HepG2 (cell line): ENCODE data around the gene NOS1AP. TPM values are rescaled to one million over a fixed set of nuclear protein-coding genes. Genes with fewer than 3 reads are reported as not detected.
A peak's percentile ranks its signal among the peaks of the same experiment; 100 is the strongest.

Source experiments
- FOXO1 ChIP-seq: sonication (generic); formaldehyde crosslinking; IDR thresholded peaks from 2 replicates; pipeline ENCODE4 v1.4.0; 2020; ENCODE audit warnings: missing genetic modification reagents
- FOXP1 ChIP-seq, 2 experiments: fragments of 450-650 bp in 1 of 2; IDR thresholded peaks; 2 replicates each; pipeline ENCODE4 v1.6.1; 2017 to 2018; ENCODE audit warnings: antibody characterized with exemption in 1 of 2
- HINFP ChIP-seq: sonication (generic); formaldehyde crosslinking; IDR thresholded peaks from 2 replicates; pipeline ENCODE4 v1.4.0; 2020; ENCODE audit warnings: low read depth, mild to moderate bottlenecking, missing genetic modification reagents
- HIVEP1 ChIP-seq: sonication (generic); formaldehyde crosslinking; IDR thresholded peaks from 2 replicates; pipeline ENCODE4 v1.4.0; 2020; ENCODE audit warnings: mild to moderate bottlenecking, missing genetic modification reagents
- KDM4B ChIP-seq: sonication (generic); formaldehyde crosslinking; IDR thresholded peaks from 2 replicates; pipeline ENCODE4 v1.4.0; 2020; ENCODE audit warnings: missing genetic modification reagents
- MED1 ChIP-seq: sonication (generic); formaldehyde crosslinking; IDR thresholded peaks from 2 replicates; pipeline ENCODE4 v1.4.0; 2020; ENCODE audit warnings: missing genetic modification reagents
- MYC ChIP-seq: sonication (generic); formaldehyde crosslinking; IDR thresholded peaks from 2 replicates; pipeline ENCODE4 v1.9.0; 2021; ENCODE audit warnings: missing genetic modification reagents, borderline replicate concordance
- NFYC ChIP-seq: IDR thresholded peaks from 2 replicates; pipeline ENCODE4 v1.6.1; 2016; ENCODE audit warnings: missing genetic modification reagents, missing compliant biosample characterization
- PCBP2 ChIP-seq: fragments of 200-400 bp; formaldehyde crosslinking; optimal IDR thresholded peaks from 2 replicates; pipeline ENCODE3; 2018; ENCODE audit warnings: low read length, low read depth; ENCODE audit not compliant: poor library complexity, severe bottlenecking
- PHF21A ChIP-seq: sonication (generic); formaldehyde crosslinking; IDR thresholded peaks from 2 replicates; pipeline ENCODE4 v1.5.0; 2020; ENCODE audit warnings: mild to moderate bottlenecking, missing genetic modification reagents
- POLR2AphosphoS5 ChIP-seq: IDR thresholded peaks from 2 replicates; pipeline ENCODE4 v1.6.1; 2012; ENCODE audit warnings: low read depth, low read length
- RFX1 ChIP-seq: fragments of 450-650 bp; IDR thresholded peaks from 2 replicates; pipeline ENCODE4 v1.6.1; 2017
- RXRA ChIP-seq: sonication (generic); formaldehyde crosslinking; IDR thresholded peaks from 2 replicates; pipeline ENCODE4 v1.5.1; 2020; ENCODE audit warnings: missing genetic modification reagents
- SMAD1 ChIP-seq: sonication (generic); formaldehyde crosslinking; IDR thresholded peaks from 2 replicates; pipeline ENCODE4 v1.4.0; 2020; ENCODE audit warnings: missing genetic modification reagents, low read depth, mild to moderate bottlenecking, borderline replicate concordance
- TEAD2 ChIP-seq: sonication (generic); formaldehyde crosslinking; IDR thresholded peaks from 2 replicates; pipeline ENCODE4 v1.9.0; 2021; ENCODE audit warnings: missing genetic modification reagents
- ZBTB7A ChIP-seq: sonication (generic); formaldehyde crosslinking; IDR thresholded peaks from 2 replicates; pipeline ENCODE4 v1.8.0; 2022; ENCODE audit warnings: mild to moderate bottlenecking, missing genetic modification reagents
- ZFX ChIP-seq: sonication (generic); formaldehyde crosslinking; IDR thresholded peaks from 2 replicates; pipeline ENCODE4 v1.4.0; 2020; ENCODE audit warnings: mild to moderate bottlenecking, low read depth, missing genetic modification reagents, moderate library complexity
- ZMYM2 ChIP-seq: sonication (generic); formaldehyde crosslinking; IDR thresholded peaks from 2 replicates; pipeline ENCODE4 v1.8.0; 2022; ENCODE audit warnings: mild to moderate bottlenecking, missing genetic modification reagents
- ZNF362 ChIP-seq: sonication (generic); formaldehyde crosslinking; IDR thresholded peaks from 2 replicates; pipeline ENCODE4 v1.4.0; 2020; ENCODE audit warnings: missing genetic modification reagents, mild to moderate bottlenecking, borderline replicate concordance
- ZNF501 ChIP-seq: sonication (generic); formaldehyde crosslinking; IDR thresholded peaks from 2 replicates; pipeline ENCODE4 v1.5.1; 2020; ENCODE audit warnings: mild to moderate bottlenecking, moderate library complexity, missing genetic modification reagents
- ZNF556 ChIP-seq: sonication (generic); formaldehyde crosslinking; IDR thresholded peaks from 2 replicates; pipeline ENCODE4 v1.4.0; 2020; ENCODE audit warnings: mild to moderate bottlenecking, missing genetic modification reagents, borderline replicate concordance
- ZNF644 ChIP-seq: IDR thresholded peaks from 2 replicates; pipeline ENCODE4 v1.6.1; 2016; ENCODE audit warnings: low read depth
- ZNF768 ChIP-seq: sonication (generic); formaldehyde crosslinking; IDR thresholded peaks from 2 replicates; pipeline ENCODE4 v1.4.0; 2020; ENCODE audit warnings: missing genetic modification reagents
- polyA plus RNA-seq, 8 experiments: library from polyadenylated mRNA; depleted of rRNA in 3 of 8; stranded (reverse) in 7 of 8; unstranded in 1 of 8; fragments of >200 nt; fragmentation: Illumina TruSeq in 4 of 8; extraction: Trizol in 4 of 8; gene quantifications; 2 replicates each; pipeline versions ENCODE4 v1.2.1 to v1.2.3, GENCODE V29; 2011 to 2016; ENCODE audit warnings: low read depth in 4 of 8, missing spikeins in 1 of 8, mixed read lengths in 1 of 8; ENCODE audit not compliant: insufficient read depth in 1 of 8
- total RNA-seq, 5 experiments: library from RNA; depleted of rRNA; stranded (reverse); fragments of >200 nt; fragmentation: Illumina TruSeq; extraction: Trizol; gene quantifications; 2 replicates each; pipeline ENCODE4 v1.2.3, GENCODE V29; 2016; ENCODE audit warnings: low read depth in 1 of 5
- TF ChIP-seq, protein P1 (sequence below): sonication (generic); formaldehyde crosslinking; IDR thresholded peaks from 2 replicates; pipeline ENCODE4 v1.4.0; 2020; ENCODE audit warnings: missing genetic modification reagents
- TF ChIP-seq, protein P2 (sequence below): sonication (generic); formaldehyde crosslinking; IDR thresholded peaks from 2 replicates; pipeline ENCODE4 v1.5.0; 2020; ENCODE audit warnings: missing genetic modification reagents
- TF ChIP-seq, protein P3 (sequence below): sonication (generic); formaldehyde crosslinking; IDR thresholded peaks from 2 replicates; pipeline ENCODE4 v1.4.0; 2020; ENCODE audit warnings: missing genetic modification reagents

NOS1AP gene
- total and polyA plus RNA-seq, 2 of the 13 experiments (the other 11 are each of a cell fraction or from before 2014, with no cell fraction given) = 2.0 to 3.3 TPM

DNA sequence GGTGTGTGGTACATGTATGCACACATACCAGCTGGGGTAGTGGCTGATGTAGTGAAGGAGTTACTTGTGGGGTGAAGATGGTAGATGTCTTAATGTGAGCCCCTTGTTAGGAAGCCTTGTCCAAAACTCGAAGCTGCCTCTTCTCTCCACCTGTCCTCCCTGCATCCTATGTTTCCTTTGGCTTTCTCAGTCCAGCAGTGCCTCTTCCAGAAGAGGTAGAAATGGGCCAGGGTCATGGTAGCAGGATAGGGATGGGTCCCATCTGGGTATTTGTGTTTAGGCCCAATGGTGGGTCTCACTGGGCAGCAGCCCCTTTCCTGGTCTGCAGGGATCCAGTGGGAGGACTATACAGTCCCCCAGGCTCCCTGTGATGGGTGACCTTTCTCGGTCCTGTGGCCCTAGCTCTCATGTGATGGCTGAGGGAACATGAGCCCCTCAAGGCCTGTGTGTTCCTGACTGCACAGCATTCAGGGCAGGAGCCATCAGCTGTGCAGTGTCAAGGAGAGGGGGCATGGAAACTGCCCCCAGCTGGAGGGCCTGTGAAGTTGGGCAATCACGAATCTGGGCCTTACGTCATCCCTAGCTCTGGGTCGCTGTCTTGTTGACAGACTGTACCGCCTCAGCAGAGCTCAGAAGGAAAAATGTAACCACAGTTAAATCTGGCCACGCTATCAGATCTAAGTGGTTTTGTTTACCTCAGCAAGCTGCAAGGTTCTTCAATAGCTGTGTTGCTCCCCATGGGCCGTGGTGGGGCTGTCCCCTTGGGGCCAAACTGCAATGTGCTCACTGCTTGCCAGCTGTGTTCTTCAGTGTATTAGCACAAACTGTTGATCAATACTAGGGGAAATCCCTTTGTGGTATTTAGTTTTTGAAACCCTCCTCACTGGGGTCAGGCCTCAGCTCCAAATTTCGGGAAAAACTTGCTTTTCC lies 82.7 kb downstream of the NOS1AP start (continued):
- peak; percentile 83 for TF ChIP-seq MED1 (CRISPR knock-in tag)
- no peak for TF ChIP-seq TEAD2 (CRISPR knock-in tag)
- TF ChIP-seq ZNF362 = peak; percentile 28; the same call in 1 of the 2 replicates
- 0 out of 2 replicates have a peak, but pooled peaks have one; percentile 25 for TF ChIP-seq ZMYM2
- no peak for TF ChIP-seq FOXP1 (IDR thresholded peaks at IDR 0.05)
- peak; percentile 78 for TF ChIP-seq FOXP1 (CRISPR knock-in tag; IDR thresholded peaks at IDR 0.05)
- peak; percentile 77 for TF ChIP-seq ZNF644 (CRISPR knock-in tag)
- no peak; the same call in 1 of the 2 replicates for TF ChIP-seq NFYC (CRISPR knock-in tag)
- peak; percentile 88; the same call in 1 of the 2 replicates for TF ChIP-seq FOXO1 (CRISPR knock-in tag)
- TF ChIP-seq ZBTB7A (CRISPR knock-in tag) = peak; percentile 62; the same call in 1 of the 2 replicates
- peak; percentile 94; the same call in 1 of the 2 replicates for TF ChIP-seq HIVEP1
- TF ChIP-seq, protein P1, sequence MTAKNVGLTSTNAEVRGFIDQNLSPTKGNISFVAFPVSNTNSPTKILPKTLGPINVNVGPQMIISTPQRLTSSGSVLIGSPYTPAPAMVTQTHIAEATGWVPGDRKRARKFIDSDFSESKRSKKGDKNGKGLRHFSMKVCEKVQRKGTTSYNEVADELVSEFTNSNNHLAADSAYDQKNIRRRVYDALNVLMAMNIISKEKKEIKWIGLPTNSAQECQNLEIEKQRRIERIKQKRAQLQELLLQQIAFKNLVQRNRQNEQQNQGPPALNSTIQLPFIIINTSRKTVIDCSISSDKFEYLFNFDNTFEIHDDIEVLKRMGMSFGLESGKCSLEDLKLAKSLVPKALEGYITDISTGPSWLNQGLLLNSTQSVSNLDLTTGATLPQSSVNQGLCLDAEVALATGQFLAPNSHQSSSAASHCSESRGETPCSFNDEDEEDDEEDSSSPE (CRISPR knock-in tag) = no peak; the same call in 1 of the 2 replicates
- peak; percentile 67; the same call in 1 of the 2 replicates for TF ChIP-seq ZNF501
- TF ChIP-seq ZNF768 = peak; percentile 77
- peak; percentile 69; the same call in 1 of the 2 replicates for TF ChIP-seq HINFP (CRISPR knock-in tag)
- TF ChIP-seq SMAD1 (CRISPR knock-in tag) = peak; percentile 87
- TF ChIP-seq, protein P2, sequence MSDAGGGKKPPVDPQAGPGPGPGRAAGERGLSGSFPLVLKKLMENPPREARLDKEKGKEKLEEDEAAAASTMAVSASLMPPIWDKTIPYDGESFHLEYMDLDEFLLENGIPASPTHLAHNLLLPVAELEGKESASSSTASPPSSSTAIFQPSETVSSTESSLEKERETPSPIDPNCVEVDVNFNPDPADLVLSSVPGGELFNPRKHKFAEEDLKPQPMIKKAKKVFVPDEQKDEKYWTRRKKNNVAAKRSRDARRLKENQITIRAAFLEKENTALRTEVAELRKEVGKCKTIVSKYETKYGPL = peak; percentile 66; the same call in 1 of the 2 replicates
- TF ChIP-seq ZFX (CRISPR knock-in tag) = peak; percentile 69
- peak; percentile 46; the same call in 1 of the 2 replicates for TF ChIP-seq MYC (CRISPR knock-in tag)
- TF ChIP-seq PHF21A (CRISPR knock-in tag) = peak; percentile 93
- no peak for TF ChIP-seq PCBP2
- no peak for TF ChIP-seq RFX1
- peak; percentile 77 for TF ChIP-seq RXRA (CRISPR knock-in tag)
- peak; percentile 18; the same call in 1 of the 2 replicates for TF ChIP-seq ZNF556 (CRISPR knock-in tag)
- TF ChIP-seq, protein P3, sequence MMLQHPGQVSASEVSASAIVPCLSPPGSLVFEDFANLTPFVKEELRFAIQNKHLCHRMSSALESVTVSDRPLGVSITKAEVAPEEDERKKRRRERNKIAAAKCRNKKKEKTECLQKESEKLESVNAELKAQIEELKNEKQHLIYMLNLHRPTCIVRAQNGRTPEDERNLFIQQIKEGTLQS (CRISPR knock-in tag) = peak; percentile 93
- no peak for TF ChIP-seq POLR2AphosphoS5
- peak; percentile 77; the same call in 1 of the 2 replicates for TF ChIP-seq KDM4B (CRISPR knock-in tag)
